ENCODE results near the gene TMED1.

Gene TMED1

GRCh38 chr19:10816691-10817090 lies 19.3 kb downstream of the TMED1 start:
- H3K36me3 ChIP-seq (ENCODE audit: control insufficient read depth in 4 of 4, insufficient read depth in 4 of 4, low read length in 3 of 4), result peaks cover 6 to 70% (median 31%) of the 10 kb centered on the region in 4 experiments
- no peaks in the 10 kb centered on the region for H3K27me3 ChIP-seq (replicated peaks in 2 of 5; ENCODE audit: control insufficient read depth in 4 of 5, insufficient read depth in 5 of 5, low read length in 4 of 5)
- DNase-seq, result no peak
- H3K4me1 ChIP-seq (ENCODE audit: control extremely low read depth in 1 of 4, control insufficient read depth in 4 of 4, insufficient read depth in 4 of 4, low read length in 3 of 4), result peaks cover 0 to 33% (median 26%) of the 10 kb centered on the region in 4 experiments
- no peak overlapping the region for H3K27ac ChIP-seq (ENCODE audit: insufficient read depth in 1 of 2, low read depth in 1 of 2, low read length in 2 of 2, poor library complexity in 1 of 2, severe bottlenecking in 2 of 2)
- POLR2A ChIA-PET, result no interaction called here
- CTCF ChIA-PET, result no interaction called here
- H3K9me3 ChIP-seq (ENCODE audit: control extremely low read depth in 1 of 5, control insufficient read depth in 4 of 5, insufficient read depth in 2 of 5, low read depth in 1 of 5, low read length in 4 of 5), result no peaks in the 10 kb centered on the region
- 99% methylated on average over 11 of the region's 11 CpGs for WGBS (ENCODE audit: insufficient coverage)
- H3K4me3 ChIP-seq (ENCODE audit: control insufficient read depth in 1 of 7, extremely low read depth in 1 of 7, insufficient read depth in 4 of 7, low read depth in 2 of 7, low read length in 6 of 7), result no peak overlapping the region

GRCh38 chr19:10815969-10816644 lies 19.9 kb downstream of the TMED1 start:
- CTCF ChIA-PET, result interaction anchor here (1.4 kb wide), 1 partner anchor 47 kb away, joined by 3 read pairs; no protein-coding TSS in a partner anchor
- Histone ChIP-seq H3K4me3 (ENCODE audit: control insufficient read depth in 1 of 7, extremely low read depth in 1 of 7, insufficient read depth in 4 of 7, low read depth in 2 of 7, low read length in 6 of 7) (no peak overlapping the region), H3K36me3 (ENCODE audit: control insufficient read depth in 4 of 4, insufficient read depth in 4 of 4, low read length in 3 of 4) (peaks cover 6 to 71% (median 31%) of the 10 kb centered on the region in 4 experiments), H3K4me1 (ENCODE audit: control extremely low read depth in 1 of 4, control insufficient read depth in 4 of 4, insufficient read depth in 4 of 4, low read length in 3 of 4) (peaks cover 0 to 36% (median 31%) of the 10 kb centered on the region in 4 experiments), H3K27me3 (replicated peaks in 2 of 5; ENCODE audit: control insufficient read depth in 4 of 5, insufficient read depth in 5 of 5, low read length in 4 of 5) (no peaks in the 10 kb centered on the region), H3K27ac (ENCODE audit: insufficient read depth in 1 of 2, low read depth in 1 of 2, low read length in 2 of 2, poor library complexity in 1 of 2, severe bottlenecking in 2 of 2) (no peak overlapping the region), H3K9me3 (ENCODE audit: control extremely low read depth in 1 of 5, control insufficient read depth in 4 of 5, insufficient read depth in 2 of 5, low read depth in 1 of 5, low read length in 4 of 5) (no peaks in the 10 kb centered on the region)
- no peak for DNase-seq
- WGBS (ENCODE audit: insufficient coverage), result 95% methylated on average over 21 of the region's 21 CpGs
- POLR2A ChIA-PET, result no interaction called here

GRCh38 chr19:10815007-10815536 lies 20.9 kb downstream of the TMED1 start:
- ChIA-PET POLR2A (no interaction called here), CTCF (interaction anchor here (0.9 to 1.6 kb wide), 4 partner anchors 9 to 98 kb away, joined by 3 to 4 read pairs (median 4); partner anchors contain the start of gene DNM2)
- Histone ChIP-seq H3K4me1 (ENCODE audit: control extremely low read depth in 1 of 4, control insufficient read depth in 4 of 4, insufficient read depth in 4 of 4, low read length in 3 of 4) (peaks cover 0 to 39% (median 32%) of the 10 kb centered on the region in 4 experiments), H3K4me3 (ENCODE audit: control insufficient read depth in 1 of 7, extremely low read depth in 1 of 7, insufficient read depth in 4 of 7, low read depth in 2 of 7, low read length in 6 of 7) (no peak overlapping the region), H3K9me3 (ENCODE audit: control extremely low read depth in 1 of 5, control insufficient read depth in 4 of 5, insufficient read depth in 2 of 5, low read depth in 1 of 5, low read length in 4 of 5) (no peaks in the 10 kb centered on the region), H3K27me3 (replicated peaks in 2 of 5; ENCODE audit: control insufficient read depth in 4 of 5, insufficient read depth in 5 of 5, low read length in 4 of 5) (no peaks in the 10 kb centered on the region), H3K27ac (ENCODE audit: insufficient read depth in 1 of 2, low read depth in 1 of 2, low read length in 2 of 2, poor library complexity in 1 of 2, severe bottlenecking in 2 of 2) (peak overlapping the region in 1 of 2 experiments; percentile 43), H3K36me3 (ENCODE audit: control insufficient read depth in 4 of 4, insufficient read depth in 4 of 4, low read length in 3 of 4) (peaks cover 6 to 66% (median 25%) of the 10 kb centered on the region in 4 experiments)
- no peak for DNase-seq
- WGBS (ENCODE audit: insufficient coverage), result 95% methylated on average over 5 of the region's 9 CpGs

GRCh38 chr19:10812902-10813404 lies 23.1 kb downstream of the TMED1 start:
- Histone ChIP-seq H3K27me3 (replicated peaks in 2 of 5; ENCODE audit: control insufficient read depth in 4 of 5, insufficient read depth in 5 of 5, low read length in 4 of 5) (no peaks in the 10 kb centered on the region), H3K27ac (ENCODE audit: insufficient read depth in 1 of 2, low read depth in 1 of 2, low read length in 2 of 2, poor library complexity in 1 of 2, severe bottlenecking in 2 of 2) (peak overlapping the region; percentile 64 to 81), H3K4me3 (ENCODE audit: control insufficient read depth in 1 of 7, extremely low read depth in 1 of 7, insufficient read depth in 4 of 7, low read depth in 2 of 7, low read length in 6 of 7) (peak overlapping the region in 3 of 7 experiments; percentile 15 to 46 (median 42)), H3K36me3 (ENCODE audit: control insufficient read depth in 4 of 4, insufficient read depth in 4 of 4, low read length in 3 of 4) (peaks cover 4 to 70% (median 21%) of the 10 kb centered on the region in 4 experiments), H3K9me3 (ENCODE audit: control extremely low read depth in 1 of 5, control insufficient read depth in 4 of 5, insufficient read depth in 2 of 5, low read depth in 1 of 5, low read length in 4 of 5) (no peaks in the 10 kb centered on the region), H3K4me1 (ENCODE audit: control extremely low read depth in 1 of 4, control insufficient read depth in 4 of 4, insufficient read depth in 4 of 4, low read length in 3 of 4) (peaks cover 5 to 55% (median 48%) of the 10 kb centered on the region in 4 experiments)
- CTCF ChIA-PET, result interaction anchor here (1.8 kb wide), 1 partner anchor 8 kb away, joined by 4 read pairs; no protein-coding TSS in a partner anchor
- POLR2A ChIA-PET, result no interaction called here
- 24% methylated on average over 7 of the region's 9 CpGs for WGBS (ENCODE audit: insufficient coverage)
- DNase-seq, result peak; percentile 85 to 95 (median 92)

DNA sequence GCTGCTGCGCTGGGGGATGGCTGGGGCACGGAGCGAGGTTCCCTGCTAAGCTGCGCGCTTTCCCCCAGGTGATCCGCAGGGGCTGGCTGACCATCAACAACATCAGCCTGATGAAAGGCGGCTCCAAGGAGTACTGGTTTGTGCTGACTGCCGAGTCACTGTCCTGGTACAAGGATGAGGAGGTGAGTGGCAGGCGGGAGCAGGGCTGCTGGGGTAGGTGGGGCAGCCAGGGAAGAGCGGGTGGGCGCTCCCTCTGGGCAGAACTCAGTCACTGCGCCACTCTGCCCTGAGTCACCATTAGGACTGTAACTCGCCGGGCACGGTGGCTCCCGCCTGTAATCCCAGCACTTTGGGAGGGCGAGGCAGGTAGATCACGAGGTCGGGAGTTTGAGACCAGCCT lies 23.8 kb downstream of the TMED1 start:
- Histone ChIP-seq H3K4me1 (ENCODE audit: control extremely low read depth in 1 of 4, control insufficient read depth in 4 of 4, insufficient read depth in 4 of 4, low read length in 3 of 4) (peaks cover 5 to 55% (median 48%) of the 10 kb centered on the region in 4 experiments), H3K4me3 (ENCODE audit: control insufficient read depth in 1 of 7, extremely low read depth in 1 of 7, insufficient read depth in 4 of 7, low read depth in 2 of 7, low read length in 6 of 7) (no peak overlapping the region), H3K27ac (ENCODE audit: insufficient read depth in 1 of 2, low read depth in 1 of 2, low read length in 2 of 2, poor library complexity in 1 of 2, severe bottlenecking in 2 of 2) (peak overlapping the region in 1 of 2 experiments; percentile 62), H3K27me3 (replicated peaks in 2 of 5; ENCODE audit: control insufficient read depth in 4 of 5, insufficient read depth in 5 of 5, low read length in 4 of 5) (no peaks in the 10 kb centered on the region), H3K36me3 (ENCODE audit: control insufficient read depth in 4 of 4, insufficient read depth in 4 of 4, low read length in 3 of 4) (peaks cover 4 to 63% (median 20%) of the 10 kb centered on the region in 4 experiments), H3K9me3 (ENCODE audit: control extremely low read depth in 1 of 5, control insufficient read depth in 4 of 5, insufficient read depth in 2 of 5, low read depth in 1 of 5, low read length in 4 of 5) (no peaks in the 10 kb centered on the region)
- CTCF ChIA-PET, result interaction anchor here (1.4 to 1.8 kb wide), 2 partner anchors 8 to 24 kb away, joined by 4 read pairs; partner anchors contain the start of gene TMED1
- 91% methylated on average over 19 of the region's 19 CpGs for WGBS (ENCODE audit: insufficient coverage)
- POLR2A ChIA-PET, result no interaction called here
- DNase-seq, result peak in 2 of 3 donors; percentile 8 to 9

DNA sequence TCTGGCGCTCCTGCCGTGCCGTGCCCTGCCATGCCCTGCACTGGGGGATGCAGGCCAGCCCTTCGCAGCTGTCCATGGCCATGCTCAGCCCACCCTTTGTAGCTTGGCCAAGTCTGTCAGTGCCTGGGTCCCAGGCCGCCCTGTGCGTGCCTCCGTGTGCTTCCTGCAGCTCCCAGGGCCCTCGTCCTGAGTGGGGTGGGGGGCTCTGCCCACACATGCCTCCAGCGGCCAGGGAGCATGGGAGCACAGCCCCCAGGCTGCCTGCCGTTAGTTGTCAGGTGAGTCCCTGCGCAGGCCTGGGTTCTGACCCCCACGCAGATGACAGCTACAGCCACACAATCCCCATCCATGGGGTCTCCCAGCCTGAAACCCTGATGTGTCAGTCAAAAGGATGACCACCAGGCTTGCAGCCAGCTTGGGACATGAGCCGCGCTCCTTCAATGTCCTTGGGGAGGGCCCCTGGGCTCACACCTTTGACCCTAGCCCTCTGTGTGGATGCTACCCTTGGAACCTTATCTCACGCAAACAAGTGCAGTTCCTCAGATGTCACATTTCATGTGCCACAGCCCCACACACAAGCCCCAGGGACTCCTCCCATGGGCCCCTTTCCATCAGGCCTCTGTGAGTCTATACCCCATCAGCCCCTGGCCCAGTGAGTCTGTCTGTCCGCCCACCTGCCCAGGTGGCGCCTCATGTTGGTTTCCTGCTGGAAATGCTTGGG lies 24.5 kb downstream of the TMED1 start:
- ChIA-PET POLR2A (interaction anchor here (0.6 kb wide), 1 partner anchor 17 kb away, joined by 3 read pairs; no protein-coding TSS in a partner anchor), CTCF (interaction anchor here (1.2 to 1.8 kb wide), 3 partner anchors 9 to 25 kb away, joined by 4 read pairs; partner anchors contain the start of gene TMED1)
- H3K27ac ChIP-seq (ENCODE audit: insufficient read depth in 1 of 2, low read depth in 1 of 2, low read length in 2 of 2, poor library complexity in 1 of 2, severe bottlenecking in 2 of 2), result peak overlapping the region in 1 of 2 experiments; percentile 62
- H3K27me3 ChIP-seq (replicated peaks in 2 of 5; ENCODE audit: control insufficient read depth in 4 of 5, insufficient read depth in 5 of 5, low read length in 4 of 5), result no peaks in the 10 kb centered on the region
- H3K4me1 ChIP-seq (ENCODE audit: control extremely low read depth in 1 of 4, control insufficient read depth in 4 of 4, insufficient read depth in 4 of 4, low read length in 3 of 4), result peaks cover 5 to 55% (median 48%) of the 10 kb centered on the region in 4 experiments
- peak in 1 of 3 donors; percentile 24 for DNase-seq
- 89% methylated on average over 17 of the region's 17 CpGs for WGBS (ENCODE audit: insufficient coverage)
- peaks cover 4 to 57% (median 19%) of the 10 kb centered on the region in 4 experiments for H3K36me3 ChIP-seq (ENCODE audit: control insufficient read depth in 4 of 4, insufficient read depth in 4 of 4, low read length in 3 of 4)
- H3K4me3 ChIP-seq (ENCODE audit: control insufficient read depth in 1 of 7, extremely low read depth in 1 of 7, insufficient read depth in 4 of 7, low read depth in 2 of 7, low read length in 6 of 7), result no peak overlapping the region
- H3K9me3 ChIP-seq (ENCODE audit: control extremely low read depth in 1 of 5, control insufficient read depth in 4 of 5, insufficient read depth in 2 of 5, low read depth in 1 of 5, low read length in 4 of 5), result no peaks in the 10 kb centered on the region
